Measurements from ENCODE around the gene WWC2. TPM values are rescaled to one million over a fixed set of nuclear protein-coding genes. Genes with fewer than 3 reads are reported as not detected.

The WWC2 gene
- total RNA-seq, 1 donor from 2014 or later: 142 TPM

- no peaks in the 10 kb centered on the region for H3K27me3 ChIP-seq
- H3K4me1 ChIP-seq: no peaks in the 10 kb centered on the region
- peaks cover 77% of the 10 kb centered on the region for H3K36me3 ChIP-seq
- DNase-seq (no peak), ATAC-seq (no peak)
- no peaks in the 10 kb centered on the region for H3K9me3 ChIP-seq
- H3K4me3 ChIP-seq: no peak overlapping the region
- TF ChIP-seq CTCF (IDR thresholded peaks at IDR 0.05): no peak
- intact Hi-C loops (cut with DNase I): no loop called here
- no peak overlapping the region for H3K27ac ChIP-seq
These were observed 188.2 kb downstream of the WWC2 start for GRCh38 chr4:183287309-183287659.

- Histone ChIP-seq H3K36me3 (peaks cover 76% of the 10 kb centered on the region), H3K4me3 (no peak overlapping the region), H3K9me3 (no peaks in the 10 kb centered on the region), H3K27me3 (no peaks in the 10 kb centered on the region), H3K4me1 (no peaks in the 10 kb centered on the region), H3K27ac (no peak overlapping the region)
- no peak for TF ChIP-seq CTCF (IDR thresholded peaks at IDR 0.05)
- intact Hi-C loops (cut with DNase I): no loop called here
- DNase-seq (no peak), ATAC-seq (no peak)
These were observed 188.6 kb downstream of the WWC2 start for GRCh38 chr4:183287677-183288076.

- Histone ChIP-seq H3K36me3 (peaks cover 63% of the 10 kb centered on the region), H3K9me3 (no peaks in the 10 kb centered on the region), H3K27me3 (no peaks in the 10 kb centered on the region), H3K4me1 (no peaks in the 10 kb centered on the region), H3K27ac (no peak overlapping the region), H3K4me3 (no peak overlapping the region)
- ATAC-seq (peak; percentile 29), DNase-seq (no peak)
- intact Hi-C loops (cut with DNase I): no loop called here
- no peak for TF ChIP-seq CTCF (IDR thresholded peaks at IDR 0.05)
These were observed 189.9 kb downstream of the WWC2 start for GRCh38 chr4:183288955-183289354.

GRCh38 chr4:183289688-183290087 lies 190.6 kb downstream of the WWC2 start:
- intact Hi-C loops (cut with DNase I): no loop called here
- Histone ChIP-seq H3K36me3 (peaks cover 64% of the 10 kb centered on the region), H3K9me3 (no peaks in the 10 kb centered on the region), H3K27ac (no peak overlapping the region), H3K27me3 (no peaks in the 10 kb centered on the region), H3K4me1 (no peaks in the 10 kb centered on the region), H3K4me3 (no peak overlapping the region)
- DNase-seq (no peak), ATAC-seq (peak; percentile 60)
- TF ChIP-seq CTCF (IDR thresholded peaks at IDR 0.05): no peak

- no peaks in the 10 kb centered on the region for H3K9me3 ChIP-seq
- H3K4me3 ChIP-seq: no peak overlapping the region
- H3K27ac ChIP-seq: no peak overlapping the region
- H3K36me3 ChIP-seq: peaks cover 64% of the 10 kb centered on the region
- ATAC-seq (no peak), DNase-seq (no peak)
- no peaks in the 10 kb centered on the region for H3K27me3 ChIP-seq
- H3K4me1 ChIP-seq: no peaks in the 10 kb centered on the region
- intact Hi-C loops (cut with DNase I): no loop called here
- TF ChIP-seq CTCF (IDR thresholded peaks at IDR 0.05): no peak
These were observed 192.0 kb downstream of the WWC2 start for GRCh38 chr4:183291070-183291469.

- intact Hi-C loops (cut with DNase I): no loop called here
- Histone ChIP-seq H3K36me3 (peaks cover 21% of the 10 kb centered on the region), H3K27me3 (no peaks in the 10 kb centered on the region), H3K4me3 (no peak overlapping the region), H3K9me3 (no peaks in the 10 kb centered on the region), H3K4me1 (no peaks in the 10 kb centered on the region), H3K27ac (no peak overlapping the region)
- no peak for TF ChIP-seq CTCF (IDR thresholded peaks at IDR 0.05)
- DNase-seq (no peak), ATAC-seq (no peak)
These were observed 196.7 kb downstream of the WWC2 start for GRCh38 chr4:183295711-183296110.
